Measurements from ENCODE around the gene GAB1.

DNA sequence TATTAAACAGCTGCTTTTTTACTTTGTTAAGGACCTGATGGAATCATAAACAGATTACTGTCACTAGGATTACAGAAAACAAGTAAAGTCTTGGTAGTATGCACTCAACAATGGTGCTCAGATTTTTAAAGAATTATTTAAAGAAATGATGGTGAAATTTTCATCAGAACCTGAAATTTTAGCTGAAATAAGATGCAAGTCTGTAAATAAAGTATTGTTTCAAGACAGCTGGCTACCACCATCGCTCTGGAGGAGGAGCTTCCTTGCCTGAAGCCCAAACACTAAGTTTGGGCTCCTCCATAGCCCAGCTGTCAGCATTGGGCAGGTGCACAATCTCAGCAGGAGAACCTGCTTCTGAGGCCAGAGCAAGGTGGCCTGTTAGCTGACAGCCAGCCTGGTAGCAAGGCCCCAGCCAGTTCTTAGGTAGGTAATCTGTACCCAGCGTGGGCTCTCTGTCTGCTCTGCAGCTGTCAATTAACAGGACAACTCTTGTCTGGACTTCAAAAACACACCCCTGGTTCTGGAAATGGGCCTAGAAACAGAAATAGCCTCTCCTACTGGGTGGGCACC is 4.6 kb downstream of the GAB1 start:
- TF ChIP-seq, protein P1, sequence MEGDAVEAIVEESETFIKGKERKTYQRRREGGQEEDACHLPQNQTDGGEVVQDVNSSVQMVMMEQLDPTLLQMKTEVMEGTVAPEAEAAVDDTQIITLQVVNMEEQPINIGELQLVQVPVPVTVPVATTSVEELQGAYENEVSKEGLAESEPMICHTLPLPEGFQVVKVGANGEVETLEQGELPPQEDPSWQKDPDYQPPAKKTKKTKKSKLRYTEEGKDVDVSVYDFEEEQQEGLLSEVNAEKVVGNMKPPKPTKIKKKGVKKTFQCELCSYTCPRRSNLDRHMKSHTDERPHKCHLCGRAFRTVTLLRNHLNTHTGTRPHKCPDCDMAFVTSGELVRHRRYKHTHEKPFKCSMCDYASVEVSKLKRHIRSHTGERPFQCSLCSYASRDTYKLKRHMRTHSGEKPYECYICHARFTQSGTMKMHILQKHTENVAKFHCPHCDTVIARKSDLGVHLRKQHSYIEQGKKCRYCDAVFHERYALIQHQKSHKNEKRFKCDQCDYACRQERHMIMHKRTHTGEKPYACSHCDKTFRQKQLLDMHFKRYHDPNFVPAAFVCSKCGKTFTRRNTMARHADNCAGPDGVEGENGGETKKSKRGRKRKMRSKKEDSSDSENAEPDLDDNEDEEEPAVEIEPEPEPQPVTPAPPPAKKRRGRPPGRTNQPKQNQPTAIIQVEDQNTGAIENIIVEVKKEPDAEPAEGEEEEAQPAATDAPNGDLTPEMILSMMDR (IDR thresholded peaks at IDR 0.05) = no peak
- no peak for TF ChIP-seq POLR2A (IDR thresholded peaks at IDR 0.05)

Data from ovary (tissue), 3 donors.